Lower leg skin (tissue), 3 donors: ENCODE measurements around the gene HS6ST3.

Source experiments
- POLR2A ChIP-seq, 2 donors: fragments of 450-650 bp; IDR thresholded peaks; one replicate each; pipeline ENCODE4 v1.6.1; 2016 to 2017; ENCODE audit warnings: antibody characterized with exemption in 2 of 2, mild to moderate bottlenecking in 1 of 2, moderate library complexity in 1 of 2
- TF ChIP-seq, protein P1 (sequence below), 3 donors: fragments of 450-650 bp; IDR thresholded peaks; one replicate each; pipeline ENCODE4 v1.5.1; 2016; ENCODE audit warnings: antibody characterized with exemption in 3 of 3, mild to moderate bottlenecking in 3 of 3, moderate library complexity in 2 of 3

GRCh38 chr13:96444676-96445075, 354.8 kb downstream of the HS6ST3 start:
- TF ChIP-seq POLR2A (IDR thresholded peaks at IDR 0.05) = no peak
- TF ChIP-seq, protein P1, sequence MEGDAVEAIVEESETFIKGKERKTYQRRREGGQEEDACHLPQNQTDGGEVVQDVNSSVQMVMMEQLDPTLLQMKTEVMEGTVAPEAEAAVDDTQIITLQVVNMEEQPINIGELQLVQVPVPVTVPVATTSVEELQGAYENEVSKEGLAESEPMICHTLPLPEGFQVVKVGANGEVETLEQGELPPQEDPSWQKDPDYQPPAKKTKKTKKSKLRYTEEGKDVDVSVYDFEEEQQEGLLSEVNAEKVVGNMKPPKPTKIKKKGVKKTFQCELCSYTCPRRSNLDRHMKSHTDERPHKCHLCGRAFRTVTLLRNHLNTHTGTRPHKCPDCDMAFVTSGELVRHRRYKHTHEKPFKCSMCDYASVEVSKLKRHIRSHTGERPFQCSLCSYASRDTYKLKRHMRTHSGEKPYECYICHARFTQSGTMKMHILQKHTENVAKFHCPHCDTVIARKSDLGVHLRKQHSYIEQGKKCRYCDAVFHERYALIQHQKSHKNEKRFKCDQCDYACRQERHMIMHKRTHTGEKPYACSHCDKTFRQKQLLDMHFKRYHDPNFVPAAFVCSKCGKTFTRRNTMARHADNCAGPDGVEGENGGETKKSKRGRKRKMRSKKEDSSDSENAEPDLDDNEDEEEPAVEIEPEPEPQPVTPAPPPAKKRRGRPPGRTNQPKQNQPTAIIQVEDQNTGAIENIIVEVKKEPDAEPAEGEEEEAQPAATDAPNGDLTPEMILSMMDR (IDR thresholded peaks at IDR 0.05) = no peak
